Hypothalamus (tissue), 51 donors: Measurements from ENCODE around the gene KDM2A.

ENCODE experiments used
- DNase-seq, 51 donors: peaks; one replicate each; lab custom pipeline; 2025; lab: John Stamatoyannopoulos, UW

KDM2A gene

DNA sequence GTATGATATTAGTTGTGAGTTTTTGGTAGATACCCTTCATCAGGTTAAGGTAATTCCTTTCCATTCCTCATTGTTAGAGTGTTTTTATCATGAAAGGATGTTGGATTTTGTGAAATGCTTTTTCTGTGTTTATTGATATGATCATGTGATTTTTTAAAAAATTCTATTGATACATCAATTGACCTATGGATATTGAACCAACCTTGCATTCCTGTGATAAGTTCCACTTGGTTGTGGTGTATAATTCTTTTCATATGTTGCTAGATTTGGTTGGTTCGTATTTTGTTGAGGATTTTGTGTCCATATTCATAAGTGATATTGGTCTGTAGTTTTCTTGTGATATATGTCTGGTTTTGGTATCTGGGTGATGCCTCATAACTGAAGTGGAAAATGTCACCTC lies 176.8 kb downstream of the KDM2A start:
- no peak for DNase-seq

DNA sequence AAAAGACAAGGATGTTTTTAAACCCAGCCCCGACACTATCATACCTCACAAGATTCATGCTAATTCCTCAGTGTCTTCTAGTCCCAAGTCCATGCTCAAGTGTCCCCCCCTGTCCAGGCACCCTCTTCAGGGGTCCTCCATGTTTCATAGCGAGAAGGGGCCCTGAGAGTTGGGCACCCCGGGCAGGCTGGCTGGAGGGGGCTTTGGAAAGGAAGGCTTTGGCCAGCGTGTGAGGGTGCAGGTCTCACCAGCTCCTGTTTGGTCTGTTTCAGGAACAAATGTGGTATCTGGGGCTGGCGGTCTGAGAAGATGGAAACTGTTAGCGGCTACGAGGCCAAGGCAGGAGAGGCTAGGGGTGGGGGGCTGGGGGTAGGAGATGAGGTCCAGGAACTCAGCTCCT lies 179.7 kb downstream of the KDM2A start:
- DNase-seq = no peak

DNA sequence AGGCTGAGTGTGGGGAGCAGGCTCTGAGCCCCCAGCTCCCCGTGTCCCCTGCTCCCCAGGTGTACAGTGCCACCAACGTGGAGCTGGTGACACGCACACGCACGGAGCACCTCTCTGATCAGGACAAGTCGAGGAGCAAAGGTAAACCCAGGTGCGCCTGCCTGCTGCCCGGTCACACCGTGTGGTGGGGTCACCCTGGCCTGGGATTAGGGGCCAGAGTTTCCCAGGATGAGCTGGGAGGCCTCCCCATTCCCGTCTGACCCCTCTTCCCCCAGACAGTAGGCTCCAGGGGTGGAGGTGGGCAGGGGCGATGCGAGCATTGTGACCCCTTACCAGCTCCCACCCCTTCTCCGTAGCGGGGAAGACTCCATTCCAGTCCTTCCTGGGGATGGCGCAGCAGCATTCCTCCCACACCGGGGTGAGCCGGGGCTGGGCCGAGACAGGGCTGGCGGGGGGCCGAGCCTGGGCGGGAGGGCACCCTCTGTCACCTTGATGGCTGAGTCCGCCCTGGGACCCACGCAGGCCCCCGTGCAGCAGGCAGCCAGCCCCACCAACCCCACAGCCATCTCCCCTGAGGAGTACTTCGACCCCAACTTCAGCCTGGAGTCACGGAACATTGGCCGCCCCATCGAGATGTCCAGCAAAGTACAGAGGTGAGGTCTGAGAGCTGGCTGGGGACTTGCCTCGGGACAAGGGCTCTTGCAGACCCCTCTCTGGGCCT lies 180.6 kb downstream of the KDM2A start:
- no peak for DNase-seq

GRCh38 chr11:67300256-67300755 lies 181.2 kb downstream of the KDM2A start:
- DNase-seq = no peak

- no peak for DNase-seq
Measured at GRCh38 chr11:67300756-67301312, 181.8 kb downstream of the KDM2A start.

DNA sequence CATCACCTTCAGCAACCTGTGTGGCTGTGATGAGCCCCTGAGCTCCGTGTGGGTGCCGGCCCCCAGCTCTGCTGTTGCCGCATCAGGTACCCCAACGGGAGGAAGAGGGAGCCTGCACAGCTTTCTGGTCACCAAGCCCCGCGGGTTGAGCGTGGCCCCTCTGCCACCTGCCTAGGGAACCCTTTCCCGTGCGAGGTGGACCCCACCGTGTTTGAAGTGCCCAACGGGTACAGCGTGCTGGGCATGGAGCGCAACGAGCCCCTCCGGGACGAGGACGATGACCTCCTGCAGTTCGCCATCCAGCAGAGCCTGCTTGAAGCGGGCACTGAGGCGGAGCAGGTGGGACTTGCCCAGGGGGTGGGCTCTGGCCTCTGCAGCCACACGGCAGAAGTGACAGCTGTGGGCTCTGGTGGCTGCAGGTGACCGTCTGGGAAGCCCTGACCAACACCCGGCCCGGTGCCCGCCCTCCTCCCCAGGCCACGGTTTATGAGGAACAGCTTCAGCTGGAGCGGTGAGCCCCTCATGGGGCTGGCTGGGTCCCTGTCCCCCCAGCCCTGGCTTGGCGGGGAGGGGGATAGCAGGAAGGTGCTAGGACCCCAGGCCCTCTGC lies 182.4 kb downstream of the KDM2A start:
- DNase-seq = no peak

DNA sequence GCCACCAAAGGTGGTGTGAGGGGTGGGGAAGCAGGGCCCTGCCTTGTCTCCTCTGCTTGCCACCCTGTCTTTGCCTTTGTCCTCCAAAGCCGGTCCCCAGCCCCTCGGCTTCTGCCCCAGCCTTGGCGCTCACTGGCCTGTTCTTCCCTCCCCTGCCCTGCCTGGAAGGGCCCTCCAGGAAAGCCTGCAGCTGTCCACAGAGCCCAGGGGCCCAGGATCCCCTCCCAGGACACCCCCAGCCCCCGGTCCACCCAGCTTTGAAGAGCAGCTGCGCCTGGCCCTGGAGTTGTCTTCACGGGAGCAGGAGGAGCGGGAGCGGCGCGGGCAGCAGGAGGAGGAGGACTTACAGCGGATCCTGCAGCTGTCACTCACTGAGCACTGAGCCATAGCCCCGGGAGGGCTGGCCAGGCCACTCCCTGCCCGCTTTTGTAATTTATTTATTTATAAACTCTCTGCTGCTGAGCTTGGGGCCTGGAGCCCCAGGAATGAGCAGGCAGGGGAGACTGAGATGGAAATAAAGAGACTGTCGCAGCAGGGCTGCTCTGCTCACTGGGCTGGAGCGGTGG lies 183.0 kb downstream of the KDM2A start:
- DNase-seq = peak in 4 of 51 donors; percentile 8 to 30 (median 22)

GRCh38 chr11:67302571-67303131 lies 183.6 kb downstream of the KDM2A start:
- peak in 2 of 51 donors; percentile 25 to 43 for DNase-seq

GRCh38 chr11:67303132-67303834 lies 184.2 kb downstream of the KDM2A start, which contains the start of gene SSH3:
Gene SSH3 (plus strand): TSS chr11:67303530. CDS start chr11:67303626, 96 bp downstream.
- peak in 42 of 51 donors; percentile 11 to 82 (median 58) for DNase-seq

DNA sequence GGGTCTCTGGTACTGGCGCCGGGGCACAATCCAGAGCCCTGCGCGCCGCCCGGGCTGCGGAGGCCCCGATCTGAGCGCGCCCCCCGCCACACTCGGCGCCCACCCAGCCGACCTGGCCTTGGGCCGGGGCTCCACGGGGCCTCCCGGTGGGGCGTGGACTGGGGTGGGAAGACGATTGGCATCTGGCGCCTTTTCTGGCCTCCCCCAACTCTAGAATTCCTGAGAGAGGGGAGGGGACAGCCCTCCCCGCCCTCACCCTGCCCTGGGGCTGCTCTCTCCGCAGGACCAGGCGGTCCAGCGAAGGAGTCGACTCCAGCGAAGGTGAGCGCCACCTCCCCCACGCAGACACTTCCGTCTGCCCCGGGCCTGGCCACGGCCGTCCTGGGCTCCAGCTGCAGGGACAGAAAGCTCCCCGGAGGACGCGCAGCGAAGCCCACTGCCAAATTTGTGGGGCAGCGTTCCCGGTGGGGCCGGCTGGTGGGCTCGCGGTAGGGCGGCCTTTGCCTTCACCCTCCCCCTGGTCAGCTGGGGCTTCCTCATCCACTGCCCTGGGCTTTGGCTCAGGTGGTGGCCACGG lies 184.9 kb downstream of the KDM2A start:
- peak in 3 of 51 donors; percentile 7 to 51 (median 38) for DNase-seq

DNA sequence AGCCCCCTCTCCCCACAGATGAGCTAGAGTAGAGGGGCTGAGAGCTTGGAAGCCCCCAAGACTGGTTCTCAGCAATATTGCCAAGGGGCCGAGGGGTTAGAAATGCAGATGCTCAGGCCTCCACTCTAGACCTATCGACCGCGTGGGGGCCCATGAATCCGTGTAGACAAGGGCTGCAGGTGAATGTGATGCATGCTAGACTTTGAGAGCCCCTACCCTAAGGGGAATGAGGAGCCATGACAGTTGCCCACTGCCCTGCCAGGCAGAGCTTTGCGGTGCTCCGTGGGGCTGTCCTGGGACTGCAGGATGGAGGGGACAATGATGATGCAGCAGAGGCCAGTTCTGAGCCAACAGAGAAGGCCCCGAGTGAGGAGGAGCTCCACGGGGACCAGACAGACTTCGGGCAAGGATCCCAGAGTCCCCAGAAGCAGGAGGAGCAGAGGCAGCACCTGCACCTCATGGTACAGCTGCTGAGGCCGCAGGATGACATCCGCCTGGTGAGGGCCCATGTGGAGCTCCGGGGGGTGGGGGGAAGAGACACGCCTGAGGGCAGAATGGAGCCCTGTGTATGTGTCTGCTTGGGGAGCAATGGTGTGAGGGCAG lies 185.5 kb downstream of the KDM2A start:
- DNase-seq = no peak

GRCh38 chr11:67306769-67307544 lies 187.9 kb downstream of the KDM2A start:
- DNase-seq = no peak

- no peak for DNase-seq
Measured at GRCh38 chr11:67307545-67308001, 188.5 kb downstream of the KDM2A start.
